Naive B cell (primary cell): ENCODE data around the gene ARHGAP18. TPM values are rescaled to one million over a fixed set of nuclear protein-coding genes. Genes with fewer than 3 reads are reported as not detected.

Experiments used
- ATAC-seq, 2 donors: fragments of 150-1000 bp; cut with Tn5 transposase; 2 replicates each; pipeline ENCODE4 v1.10.0; 2021; ENCODE audit warnings: low read depth in 2 of 2, mild to moderate bottlenecking in 2 of 2, moderate library complexity in 2 of 2
- DNase-seq: peaks from one replicate; pipeline ENCODE4 v3.0.0; 2022
- H3K27ac Mint-ChIP-seq, 6 donors: one replicate each; pipeline ENCODE4 v1.8.0; 2020 to 2022; ENCODE audit warnings: mild to moderate bottlenecking in 6 of 6, mixed read lengths in 6 of 6, moderate library complexity in 5 of 6, inconsistent platforms in 2 of 6
- H3K27me3 Mint-ChIP-seq, 3 donors: one replicate each; pipeline ENCODE4 v1.8.0; 2021 to 2022; ENCODE audit warnings: mixed read lengths in 3 of 3, mild to moderate bottlenecking in 1 of 3
- H3K36me3 Mint-ChIP-seq, 2 donors: one replicate each; pipeline ENCODE4 v1.8.0; 2020 to 2022; ENCODE audit warnings: mixed read lengths in 2 of 2, inconsistent platforms in 1 of 2, mild to moderate bottlenecking in 1 of 2
- H3K4me1 Mint-ChIP-seq, 3 donors: one replicate each; pipeline ENCODE4 v1.8.0; 2020 to 2022; ENCODE audit warnings: mixed read lengths in 3 of 3, inconsistent platforms in 1 of 3, mild to moderate bottlenecking in 1 of 3, moderate library complexity in 1 of 3
- H3K4me3 Mint-ChIP-seq, 8 donors: one replicate each; pipeline ENCODE4 v1.8.0; 2020 to 2022; ENCODE audit warnings: mild to moderate bottlenecking in 8 of 8, mixed read lengths in 8 of 8, moderate library complexity in 8 of 8, inconsistent platforms in 2 of 8
- H3K9me3 Mint-ChIP-seq, 7 donors: one replicate each; pipeline ENCODE4 v1.8.0; 2020 to 2022; ENCODE audit warnings: mixed read lengths in 7 of 7, mild to moderate bottlenecking in 5 of 7, inconsistent platforms in 2 of 7, moderate library complexity in 1 of 7
- polyA plus RNA-seq, 6 donors: library from polyadenylated mRNA; unstranded; fragments of 300-500 nt; fragmentation: Illumina TruSeq; gene quantifications; one replicate each; pipeline ENCODE4 v1.2.3, GENCODE V29; 2021; ENCODE audit warnings: low read depth in 6 of 6

The ARHGAP18 gene
- polyA plus RNA-seq, 6 donors from 2014 or later = 0.84 to 4.0 (median 3.0) TPM

DNA sequence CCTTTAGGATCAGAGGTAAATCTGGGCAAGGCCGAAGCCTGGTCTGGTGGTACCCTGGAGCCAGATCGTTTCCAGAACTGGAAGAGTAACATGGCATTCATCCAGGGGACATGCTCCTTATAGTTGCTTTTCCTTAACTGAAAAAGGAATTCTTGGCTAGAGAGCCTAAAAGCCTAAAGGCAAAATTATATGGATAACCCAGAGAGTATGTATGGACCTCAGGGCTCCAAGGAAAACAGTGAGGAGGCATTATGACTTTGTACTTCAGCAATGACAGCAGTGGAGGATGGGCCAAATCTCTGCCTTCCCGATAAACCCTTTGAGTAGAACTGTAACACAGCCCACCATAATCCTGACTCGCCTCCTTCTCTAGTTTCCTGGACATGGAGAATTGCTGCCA, 29.3 kb downstream of the ARHGAP18 start:
- DNase-seq (no peak), ATAC-seq (no peak)
- Mint-ChIP-seq H3K4me3 (no peak overlapping the region), H3K27ac (peak overlapping the region in 1 of 6 donors; percentile 67), H3K4me1 (peaks cover 18 to 28% (median 23%) of the 10 kb centered on the region in 3 donors), H3K27me3 (no peaks in the 10 kb centered on the region), H3K36me3 (no peaks in the 10 kb centered on the region), H3K9me3 (no peaks in the 10 kb centered on the region)

DNA sequence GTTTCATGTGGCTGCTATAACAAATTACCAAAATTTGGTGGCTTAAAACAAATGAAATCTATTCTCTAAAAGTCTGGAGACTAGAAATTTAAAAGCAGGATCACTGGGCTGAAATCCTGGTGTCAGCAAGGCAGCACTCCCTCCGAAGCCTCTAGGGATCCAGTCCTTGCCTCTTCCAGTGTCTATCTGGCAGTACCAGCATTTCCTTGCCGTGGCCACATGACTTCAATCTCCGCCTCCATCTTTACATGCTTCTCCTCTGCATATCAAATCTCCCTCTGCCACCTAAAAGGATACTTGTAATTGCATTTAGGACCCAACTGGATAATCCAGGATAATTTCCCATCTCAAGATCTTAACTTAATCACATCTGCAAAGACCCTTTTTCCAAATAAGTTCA, 30.2 kb downstream of the ARHGAP18 start:
- H3K27me3 Mint-ChIP-seq = no peaks in the 10 kb centered on the region

DNA sequence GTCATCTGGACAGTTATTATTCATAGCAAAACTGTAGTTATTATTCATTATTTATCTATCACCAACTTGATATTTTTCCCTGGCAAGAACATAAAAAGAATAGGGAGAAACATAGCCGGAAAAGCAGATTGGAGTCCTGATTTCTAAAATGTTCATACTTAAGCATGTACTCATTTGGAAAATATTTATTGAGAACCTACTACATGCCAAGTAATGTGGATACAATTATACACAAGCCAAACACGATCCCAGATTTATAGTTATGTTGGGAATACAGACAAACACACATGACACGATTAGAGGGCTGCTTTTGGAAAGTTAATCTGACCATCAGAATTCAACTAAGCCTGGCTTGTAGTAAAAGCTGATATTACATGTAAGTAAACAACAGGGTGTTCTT, 30.7 kb downstream of the ARHGAP18 start:
- Mint-ChIP-seq H3K27me3 (no peaks in the 10 kb centered on the region), H3K4me3 (no peak overlapping the region), H3K9me3 (no peaks in the 10 kb centered on the region), H3K27ac (no peak overlapping the region), H3K4me1 (peaks cover 8 to 17% (median 9%) of the 10 kb centered on the region in 3 donors), H3K36me3 (no peaks in the 10 kb centered on the region)
- DNase-seq (no peak), ATAC-seq (no peak)

More for the DNA sequence above, 30.2 kb downstream of the ARHGAP18 start:
- Mint-ChIP-seq H3K27ac (peak overlapping the region in 1 of 6 donors; percentile 4), H3K4me1 (peaks cover 13 to 22% (median 14%) of the 10 kb centered on the region in 3 donors), H3K4me3 (no peak overlapping the region), H3K36me3 (no peaks in the 10 kb centered on the region), H3K9me3 (no peaks in the 10 kb centered on the region)
- DNase-seq = no peak
- ATAC-seq = no peak

DNA sequence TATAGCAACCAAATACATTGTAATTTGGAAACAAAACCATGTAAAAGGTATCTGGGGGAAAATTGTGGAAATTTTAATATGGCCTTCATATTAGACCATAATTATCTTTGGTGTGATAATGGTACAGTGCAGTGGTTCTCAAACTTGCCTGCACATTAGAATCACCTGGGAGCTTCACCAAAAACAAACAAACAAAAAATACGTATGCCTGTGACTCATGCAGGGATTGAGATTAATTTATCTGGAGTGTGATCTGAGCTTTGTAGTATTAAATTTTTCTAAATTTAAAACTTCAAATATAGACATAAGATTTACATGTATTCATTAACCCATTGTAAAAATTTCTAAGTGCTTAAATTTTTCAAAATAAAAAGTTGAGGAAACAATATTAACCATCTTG, 31.5 kb downstream of the ARHGAP18 start:
- ATAC-seq (no peak), DNase-seq (no peak)
- H3K27ac Mint-ChIP-seq = no peak overlapping the region
- no peaks in the 10 kb centered on the region for H3K27me3 Mint-ChIP-seq
- no peaks in the 10 kb centered on the region for H3K36me3 Mint-ChIP-seq
- H3K4me3 Mint-ChIP-seq = no peak overlapping the region
- no peaks in the 10 kb centered on the region for H3K9me3 Mint-ChIP-seq
- H3K4me1 Mint-ChIP-seq = peaks cover under 1 to 9% (median 1%) of the 10 kb centered on the region in 3 donors

DNA sequence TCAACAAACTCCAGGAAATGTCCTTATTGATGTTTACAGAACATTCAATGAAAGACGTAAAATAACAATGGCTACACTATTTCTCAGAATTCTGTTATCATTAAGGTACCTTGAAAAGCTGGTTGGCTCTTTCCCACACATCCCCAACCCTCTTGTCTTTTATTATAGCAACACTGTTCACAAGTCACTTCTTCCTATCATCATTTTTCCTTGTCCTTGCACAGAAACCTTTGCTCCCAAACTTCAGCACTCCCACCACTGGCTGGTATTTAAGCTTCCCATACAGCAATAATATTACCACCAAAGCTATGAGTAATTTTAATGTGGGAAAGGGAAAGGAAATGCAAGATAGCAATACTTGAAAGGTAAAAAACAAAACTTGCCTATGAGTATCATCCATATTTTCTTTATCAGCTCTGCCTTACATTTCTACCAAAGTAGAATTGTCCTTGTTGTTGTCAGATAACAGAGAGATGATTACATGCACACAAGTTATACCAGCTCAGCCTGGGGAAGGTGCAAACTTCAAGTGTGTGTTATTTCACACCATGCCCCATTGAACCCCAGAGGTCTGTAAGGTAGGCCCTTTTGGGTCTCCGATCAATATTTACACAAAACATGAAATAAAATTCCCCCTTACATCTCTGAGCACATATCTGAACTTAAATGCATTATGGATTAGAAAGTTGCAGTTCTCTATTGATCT, 32.2 kb downstream of the ARHGAP18 start:
- Mint-ChIP-seq H3K4me1 (peaks cover 0 to 6% (median 0%) of the 10 kb centered on the region in 3 donors), H3K27ac (peak overlapping the region in 2 of 6 donors; percentile 57 to 88), H3K36me3 (no peaks in the 10 kb centered on the region), H3K4me3 (no peak overlapping the region), H3K27me3 (no peaks in the 10 kb centered on the region), H3K9me3 (no peaks in the 10 kb centered on the region)
- ATAC-seq (no peak), DNase-seq (no peak)

DNA sequence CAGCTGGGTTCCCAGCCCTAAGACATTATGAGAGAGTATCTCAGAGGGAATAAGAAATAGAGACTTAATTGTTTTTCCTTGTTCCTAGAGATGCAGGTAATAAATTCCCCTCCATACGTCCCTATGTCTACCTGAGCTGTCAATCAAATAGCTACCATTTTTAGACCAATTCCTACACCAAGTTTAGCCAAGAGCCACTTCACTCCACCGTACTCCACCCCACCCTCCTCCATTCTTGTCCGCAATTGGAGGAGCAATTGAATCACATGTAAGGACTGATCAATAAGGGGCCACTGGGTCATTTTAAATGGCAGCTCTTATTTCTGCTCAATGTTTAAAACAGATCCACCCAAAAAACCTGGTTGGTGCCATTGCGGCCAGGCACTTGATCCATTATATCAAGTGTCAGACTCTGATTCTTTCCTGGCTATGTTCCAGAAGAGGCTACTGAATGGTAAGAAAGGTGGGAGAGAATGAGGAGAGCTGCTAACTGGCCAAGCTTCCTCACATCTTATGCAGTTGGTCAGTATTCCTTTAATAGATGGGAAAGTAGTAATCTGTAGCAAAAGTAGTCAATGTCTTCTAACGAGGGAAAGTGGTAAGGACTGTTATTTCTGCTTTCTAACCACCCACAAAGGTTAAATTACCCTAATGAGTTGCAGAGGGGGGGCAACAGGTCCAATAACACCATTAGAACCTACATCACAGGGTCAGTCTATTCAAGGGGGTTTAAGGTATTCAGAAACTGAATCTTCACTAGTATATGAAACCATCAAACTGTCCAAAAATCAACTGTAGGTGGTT, 34.1 kb downstream of the ARHGAP18 start:
- Mint-ChIP-seq H3K9me3 (no peaks in the 10 kb centered on the region), H3K36me3 (no peaks in the 10 kb centered on the region), H3K27ac (no peak overlapping the region), H3K27me3 (no peaks in the 10 kb centered on the region), H3K4me3 (no peak overlapping the region), H3K4me1 (peaks cover 11 to 18% (median 16%) of the 10 kb centered on the region in 3 donors)
- ATAC-seq (no peak), DNase-seq (no peak)

DNA sequence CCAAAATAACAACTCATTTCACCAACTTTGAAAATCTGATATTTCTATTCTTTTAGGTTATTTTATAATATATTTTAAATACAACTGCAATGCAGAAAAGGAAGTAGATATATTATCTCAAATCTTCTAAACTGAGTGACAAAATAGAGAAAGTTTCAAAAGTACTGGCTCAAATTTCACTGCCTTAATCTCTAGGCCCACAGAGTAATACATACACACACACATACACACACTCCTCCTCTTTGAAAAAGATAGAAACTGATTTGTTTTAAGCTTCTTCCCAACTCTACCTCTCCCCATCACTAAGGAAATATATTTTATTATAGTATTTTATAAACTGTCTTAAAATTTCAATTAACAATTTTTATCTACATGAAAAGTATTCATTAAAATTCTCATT, 36.2 kb downstream of the ARHGAP18 start:
- no peaks in the 10 kb centered on the region for H3K27me3 Mint-ChIP-seq
- H3K4me1 Mint-ChIP-seq = peaks cover 11 to 16% (median 12%) of the 10 kb centered on the region in 3 donors
- no peaks in the 10 kb centered on the region for H3K9me3 Mint-ChIP-seq
- H3K4me3 Mint-ChIP-seq = no peak overlapping the region
- ATAC-seq = no peak
- no peak for DNase-seq
- no peak overlapping the region for H3K27ac Mint-ChIP-seq
- no peaks in the 10 kb centered on the region for H3K36me3 Mint-ChIP-seq

DNA sequence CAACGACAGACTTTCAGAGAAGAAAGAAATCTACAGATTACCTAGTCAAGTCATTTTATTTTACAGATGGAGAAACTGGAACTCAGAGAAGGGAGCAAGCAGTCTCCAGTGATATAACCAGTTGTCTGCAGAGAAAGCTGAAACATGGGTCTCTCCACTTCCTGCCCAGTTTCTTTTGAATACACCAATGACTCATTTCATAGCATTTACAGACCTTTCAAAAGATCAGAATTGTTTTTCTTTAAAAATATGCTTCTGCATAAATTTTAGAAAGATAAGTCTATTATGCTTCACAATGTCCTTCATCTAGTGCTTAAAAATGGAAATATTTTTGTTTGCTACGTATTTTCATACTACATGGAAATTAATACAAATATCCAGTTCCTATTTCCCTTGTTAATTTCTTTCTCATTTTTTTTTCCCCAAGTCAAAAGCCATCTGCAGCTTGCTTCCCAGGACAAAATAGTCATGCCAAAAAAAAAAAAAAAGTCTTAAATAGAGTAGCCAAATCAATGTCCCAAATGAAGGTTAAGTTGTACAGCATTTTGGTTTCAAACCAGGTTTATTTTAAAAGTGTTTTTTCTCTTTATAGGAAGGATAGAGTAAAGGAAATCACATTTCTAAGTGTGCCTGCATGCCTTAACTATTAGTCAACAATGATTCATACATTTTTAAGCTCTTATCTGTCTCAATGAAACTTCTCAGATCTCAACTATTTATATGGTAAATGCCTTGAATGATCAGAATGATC, 36.9 kb downstream of the ARHGAP18 start:
- DNase-seq (no peak), ATAC-seq (no peak)
- Mint-ChIP-seq H3K27ac (peak overlapping the region in 1 of 6 donors; percentile 58), H3K4me1 (peaks cover 11 to 16% (median 12%) of the 10 kb centered on the region in 3 donors), H3K9me3 (no peaks in the 10 kb centered on the region), H3K27me3 (no peaks in the 10 kb centered on the region), H3K36me3 (no peaks in the 10 kb centered on the region), H3K4me3 (no peak overlapping the region)

DNA sequence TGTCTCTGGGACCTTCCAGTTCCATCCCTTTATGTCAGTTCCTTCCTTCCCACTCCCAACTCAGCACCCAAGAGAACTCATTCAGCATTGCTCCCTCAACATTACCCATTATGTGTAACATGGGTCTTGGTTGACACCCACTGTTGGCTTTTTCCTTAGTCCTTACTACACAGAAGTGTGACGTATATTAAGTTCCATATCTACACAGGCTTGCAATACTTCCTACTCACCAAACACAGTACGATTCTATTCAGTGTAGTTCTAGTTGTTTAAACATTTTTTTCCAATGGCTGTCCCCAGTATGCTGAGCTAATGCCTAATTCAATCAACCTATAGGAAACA, 37.7 kb downstream of the ARHGAP18 start:
- no peak for ATAC-seq
- H3K36me3 Mint-ChIP-seq = no peaks in the 10 kb centered on the region
- no peaks in the 10 kb centered on the region for H3K27me3 Mint-ChIP-seq
- no peaks in the 10 kb centered on the region for H3K9me3 Mint-ChIP-seq
- peak overlapping the region in 4 of 8 donors; percentile 31 to 57 (median 40) for H3K4me3 Mint-ChIP-seq
- peaks cover 11 to 16% (median 12%) of the 10 kb centered on the region in 3 donors for H3K4me1 Mint-ChIP-seq
- no peak for DNase-seq
- peak overlapping the region in 5 of 6 donors; percentile 23 to 84 (median 75) for H3K27ac Mint-ChIP-seq

DNA sequence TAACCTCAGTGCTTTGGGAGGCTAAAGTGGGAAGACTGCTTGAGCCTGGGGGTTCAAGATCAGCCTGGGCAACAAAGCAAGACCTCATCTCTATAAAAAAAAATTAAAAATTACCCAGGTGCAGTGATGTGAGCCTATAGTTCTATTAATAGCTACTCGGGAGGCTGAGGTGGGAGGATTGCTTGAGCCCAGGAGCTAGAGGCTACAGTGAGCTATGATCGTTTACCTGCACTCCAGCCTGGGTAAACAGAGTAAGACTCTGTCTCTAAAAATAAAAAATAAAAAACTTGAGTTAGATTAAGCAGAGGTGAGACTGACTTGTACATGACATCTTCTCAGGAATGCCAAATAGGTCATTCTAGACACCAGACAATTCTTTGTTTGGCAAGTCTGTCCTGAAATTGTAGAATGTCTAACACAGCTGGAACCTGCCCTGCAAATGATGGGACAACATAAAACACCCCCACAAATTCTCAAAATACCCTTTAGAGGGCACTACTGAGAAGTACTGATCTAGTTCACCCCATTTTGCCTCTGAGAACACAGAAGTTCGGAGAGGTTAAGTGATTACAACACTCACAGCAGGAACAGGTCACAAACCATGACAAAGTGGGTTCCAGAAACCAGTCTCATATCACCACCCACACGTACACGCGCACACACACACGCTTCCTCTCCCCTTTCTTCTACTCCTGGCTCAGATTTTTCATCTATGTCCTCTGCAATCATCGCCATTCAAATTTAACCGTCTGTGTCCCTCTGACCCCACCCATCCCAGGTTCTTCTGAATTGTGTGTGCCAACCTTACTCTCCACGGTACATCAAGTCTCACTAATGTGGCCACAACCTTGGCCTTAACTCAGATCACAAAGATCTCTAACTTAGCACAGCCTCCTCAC, 38.3 kb downstream of the ARHGAP18 start:
- Mint-ChIP-seq H3K4me3 (peak overlapping the region in 7 of 8 donors; percentile 31 to 60 (median 48)), H3K36me3 (no peaks in the 10 kb centered on the region), H3K9me3 (no peaks in the 10 kb centered on the region), H3K27ac (peak overlapping the region; percentile 13 to 86 (median 66)), H3K27me3 (no peaks in the 10 kb centered on the region), H3K4me1 (peaks cover 11 to 16% (median 12%) of the 10 kb centered on the region in 3 donors)
- DNase-seq = peak; percentile 28
- ATAC-seq = peak; percentile 89 to 90

DNA sequence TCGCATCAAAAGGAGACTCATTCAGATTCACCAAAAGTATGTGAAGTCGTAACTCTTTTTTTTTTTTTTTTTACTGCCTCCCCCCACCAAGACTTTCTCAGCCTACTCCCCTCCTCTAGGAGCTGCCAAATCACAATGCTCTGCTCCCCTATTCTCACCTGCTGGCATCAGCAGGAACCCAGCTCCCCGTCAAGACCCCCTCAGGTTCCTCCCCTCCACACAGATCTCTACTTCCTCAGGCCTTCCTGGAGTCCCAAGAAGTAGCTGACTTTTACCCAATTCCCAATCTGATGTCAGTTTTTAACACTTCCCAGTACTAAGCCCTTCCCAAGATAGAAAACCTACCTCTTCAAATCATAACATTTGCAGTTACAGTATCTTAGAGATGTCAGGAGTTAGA, 39.3 kb downstream of the ARHGAP18 start:
- Mint-ChIP-seq H3K27ac (no peak overlapping the region), H3K4me1 (peaks cover 11 to 16% (median 12%) of the 10 kb centered on the region in 3 donors), H3K4me3 (no peak overlapping the region), H3K9me3 (no peaks in the 10 kb centered on the region), H3K27me3 (no peaks in the 10 kb centered on the region), H3K36me3 (no peaks in the 10 kb centered on the region)
- ATAC-seq = no peak
- no peak for DNase-seq

DNA sequence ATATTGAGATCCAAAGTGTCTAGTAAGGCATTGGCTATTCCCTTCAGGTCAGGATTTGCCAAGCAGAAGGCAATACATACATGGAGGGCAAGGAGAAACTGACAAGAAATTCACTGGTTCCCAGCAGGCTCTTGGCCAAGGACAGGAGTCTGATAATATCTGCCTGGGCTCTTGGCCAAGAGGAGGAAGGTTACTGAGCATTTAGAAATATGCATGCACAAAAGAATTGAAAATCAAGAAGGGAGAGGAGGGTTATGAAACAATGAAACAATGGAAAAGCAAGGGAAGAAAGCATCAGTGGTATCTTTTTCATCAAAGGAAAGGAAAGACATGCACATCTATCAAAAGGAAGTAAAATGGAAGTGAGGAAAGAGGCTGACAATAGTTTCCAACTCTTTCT, 42.4 kb downstream of the ARHGAP18 start:
- H3K27me3 Mint-ChIP-seq = no peaks in the 10 kb centered on the region
- H3K36me3 Mint-ChIP-seq = no peaks in the 10 kb centered on the region
- DNase-seq (no peak), ATAC-seq (no peak)
- no peak overlapping the region for H3K4me3 Mint-ChIP-seq
- peaks cover 9 to 16% (median 10%) of the 10 kb centered on the region in 3 donors for H3K4me1 Mint-ChIP-seq
- no peaks in the 10 kb centered on the region for H3K9me3 Mint-ChIP-seq
- peak overlapping the region in 1 of 6 donors; percentile 47 for H3K27ac Mint-ChIP-seq

DNA sequence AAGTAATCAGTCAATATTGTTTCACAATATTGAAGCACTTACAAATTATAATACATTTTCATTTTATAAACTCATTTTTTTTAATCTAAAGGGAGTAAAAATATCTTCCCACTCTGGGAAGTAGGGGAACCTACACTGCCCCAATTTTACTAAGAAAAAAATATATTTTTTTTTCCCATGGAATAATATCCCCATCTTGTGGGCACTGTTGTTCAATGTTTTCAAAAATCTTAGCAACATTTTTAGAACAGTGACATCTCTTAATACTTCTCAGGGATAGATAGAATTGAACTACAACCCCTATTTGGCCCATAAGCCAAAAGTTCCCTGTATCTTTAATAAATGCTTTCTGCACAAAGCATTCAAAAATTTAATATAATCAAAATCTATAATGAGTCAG, 42.9 kb downstream of the ARHGAP18 start:
- no peak overlapping the region for H3K4me3 Mint-ChIP-seq
- H3K27ac Mint-ChIP-seq = no peak overlapping the region
- H3K27me3 Mint-ChIP-seq = no peaks in the 10 kb centered on the region
- H3K9me3 Mint-ChIP-seq = no peaks in the 10 kb centered on the region
- peaks cover 4 to 10% (median 7%) of the 10 kb centered on the region in 3 donors for H3K4me1 Mint-ChIP-seq
- no peak for DNase-seq
- ATAC-seq = no peak
- H3K36me3 Mint-ChIP-seq = no peaks in the 10 kb centered on the region
